Measurements from ENCODE around the gene ZMYND10.

The ZMYND10 gene

GRCh38 chr3:50299638-50299928, 45.9 kb downstream of the ZMYND10 start:
- Mint-ChIP-seq H3K9me3 (no peaks in the 10 kb centered on the region), H3K27ac (peak overlapping the region; percentile 95), H3K27me3 (ENCODE audit: low read depth, poor library complexity) (peaks cover 5% of the 10 kb centered on the region), H3K36me3 (ENCODE audit: low read depth) (no peaks in the 10 kb centered on the region), H3K4me3 (peak overlapping the region; percentile 96), H3K4me1 (peaks cover 29% of the 10 kb centered on the region)
- no peak for DNase-seq
- TF ChIP-seq, protein P1, sequence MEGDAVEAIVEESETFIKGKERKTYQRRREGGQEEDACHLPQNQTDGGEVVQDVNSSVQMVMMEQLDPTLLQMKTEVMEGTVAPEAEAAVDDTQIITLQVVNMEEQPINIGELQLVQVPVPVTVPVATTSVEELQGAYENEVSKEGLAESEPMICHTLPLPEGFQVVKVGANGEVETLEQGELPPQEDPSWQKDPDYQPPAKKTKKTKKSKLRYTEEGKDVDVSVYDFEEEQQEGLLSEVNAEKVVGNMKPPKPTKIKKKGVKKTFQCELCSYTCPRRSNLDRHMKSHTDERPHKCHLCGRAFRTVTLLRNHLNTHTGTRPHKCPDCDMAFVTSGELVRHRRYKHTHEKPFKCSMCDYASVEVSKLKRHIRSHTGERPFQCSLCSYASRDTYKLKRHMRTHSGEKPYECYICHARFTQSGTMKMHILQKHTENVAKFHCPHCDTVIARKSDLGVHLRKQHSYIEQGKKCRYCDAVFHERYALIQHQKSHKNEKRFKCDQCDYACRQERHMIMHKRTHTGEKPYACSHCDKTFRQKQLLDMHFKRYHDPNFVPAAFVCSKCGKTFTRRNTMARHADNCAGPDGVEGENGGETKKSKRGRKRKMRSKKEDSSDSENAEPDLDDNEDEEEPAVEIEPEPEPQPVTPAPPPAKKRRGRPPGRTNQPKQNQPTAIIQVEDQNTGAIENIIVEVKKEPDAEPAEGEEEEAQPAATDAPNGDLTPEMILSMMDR (IDR thresholded peaks at IDR 0.05): no peak

DNA sequence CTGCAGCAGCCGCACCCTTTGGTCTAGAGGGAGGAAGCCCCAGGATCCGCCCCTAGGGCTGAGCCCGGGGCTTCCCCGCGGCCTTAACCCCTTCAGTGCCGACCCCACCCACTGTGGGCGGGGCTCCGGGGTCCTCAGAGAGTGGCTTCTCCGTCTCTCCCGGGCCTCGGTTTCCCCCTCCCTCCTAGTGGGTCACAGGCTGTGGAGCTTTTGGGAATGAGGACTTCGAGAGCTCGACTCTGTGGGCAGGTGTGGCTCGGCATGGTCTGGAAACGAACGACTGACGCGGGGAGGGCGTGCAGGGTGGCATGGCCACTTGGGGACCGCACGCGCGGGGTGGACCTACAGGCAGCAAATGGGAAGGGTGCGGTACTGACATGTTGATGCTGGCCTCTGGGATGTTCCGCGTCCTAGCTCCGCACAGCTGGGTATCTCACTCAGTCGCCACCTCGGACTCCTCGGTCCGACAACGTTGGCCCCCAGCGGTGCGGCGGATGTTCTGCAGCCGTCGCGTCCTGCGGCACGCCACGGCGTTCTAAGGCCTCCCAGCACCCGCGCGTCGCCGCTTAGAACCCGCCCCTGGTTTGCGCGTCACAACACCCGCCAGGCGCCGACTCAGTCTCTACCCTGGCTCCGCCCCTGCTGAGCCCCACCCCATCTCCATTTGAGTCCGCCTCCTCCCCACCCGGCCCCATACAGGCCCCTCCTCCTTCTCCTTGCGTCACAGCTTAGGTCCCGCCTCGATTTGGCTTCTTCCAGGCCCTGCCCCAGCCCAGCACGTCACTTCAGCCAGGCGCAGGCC, 46.5 kb downstream of the ZMYND10 start, which contains the start of the genes HYAL3 and NAA80:
HYAL3 (minus strand) TSS at position 570 of the 802 bp plus-strand sequence. CDS start 3,803 bp downstream, outside the sequence.
NAA80 (minus strand) TSS at position 570 of the 802 bp plus-strand sequence. CDS start 1,942 bp downstream, outside the sequence.
- DNase-seq: peak; percentile 99
- H3K27me3 Mint-ChIP-seq (ENCODE audit: low read depth, poor library complexity): peaks cover 5% of the 10 kb centered on the region
- H3K27ac Mint-ChIP-seq: peak within 1 kb of the TSS; percentile 95
- TF ChIP-seq, protein P1 (IDR thresholded peaks at IDR 0.05): peak; percentile 26
- no peaks in the 10 kb centered on the region for H3K9me3 Mint-ChIP-seq
- peaks cover 29% of the 10 kb centered on the region for H3K4me1 Mint-ChIP-seq
- H3K4me3 Mint-ChIP-seq: peak within 1 kb of the TSS; percentile 96
- no peaks in the 10 kb centered on the region for H3K36me3 Mint-ChIP-seq (ENCODE audit: low read depth)

GRCh38 chr3:50297896-50298725, 47.4 kb downstream of the ZMYND10 start:
- Mint-ChIP-seq H3K27ac (no peak overlapping the region), H3K4me1 (peaks cover 27% of the 10 kb centered on the region), H3K27me3 (ENCODE audit: low read depth, poor library complexity) (peaks cover 5% of the 10 kb centered on the region), H3K4me3 (peak overlapping the region; percentile 96), H3K36me3 (ENCODE audit: low read depth) (no peaks in the 10 kb centered on the region), H3K9me3 (no peaks in the 10 kb centered on the region)
- DNase-seq: no peak
- TF ChIP-seq, protein P1 (IDR thresholded peaks at IDR 0.05): no peak

DNA sequence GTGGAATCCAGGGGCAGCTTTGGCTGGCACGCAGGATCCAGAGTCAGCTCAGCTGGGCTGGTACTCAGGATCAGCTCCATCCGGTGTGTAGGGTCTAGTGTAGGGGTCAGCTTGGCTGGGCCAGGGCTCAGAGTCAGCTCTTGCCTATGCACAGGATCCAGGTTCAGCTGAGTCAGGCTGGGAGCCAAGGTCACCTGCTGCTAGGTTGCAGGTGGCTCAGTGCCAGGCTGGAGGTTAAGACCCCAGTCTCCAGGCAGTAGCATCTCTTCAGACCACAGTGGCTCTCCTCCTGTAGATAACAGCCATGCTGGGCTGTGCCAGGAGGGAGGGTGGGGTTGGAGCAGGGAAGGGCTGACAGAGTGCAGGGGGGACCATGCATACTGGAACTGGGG, 48.2 kb downstream of the ZMYND10 start:
- TF ChIP-seq, protein P1 (IDR thresholded peaks at IDR 0.05): no peak
- no peaks in the 10 kb centered on the region for H3K9me3 Mint-ChIP-seq
- no peak for DNase-seq
- no peak overlapping the region for H3K4me3 Mint-ChIP-seq
- no peaks in the 10 kb centered on the region for H3K36me3 Mint-ChIP-seq (ENCODE audit: low read depth)
- peaks cover 5% of the 10 kb centered on the region for H3K27me3 Mint-ChIP-seq (ENCODE audit: low read depth, poor library complexity)
- peaks cover 28% of the 10 kb centered on the region for H3K4me1 Mint-ChIP-seq
- H3K27ac Mint-ChIP-seq: no peak overlapping the region

- Mint-ChIP-seq H3K27ac (no peak overlapping the region), H3K4me3 (no peak overlapping the region), H3K9me3 (no peaks in the 10 kb centered on the region), H3K4me1 (peaks cover 26% of the 10 kb centered on the region), H3K36me3 (ENCODE audit: low read depth) (no peaks in the 10 kb centered on the region), H3K27me3 (ENCODE audit: low read depth, poor library complexity) (peaks cover 5% of the 10 kb centered on the region)
- TF ChIP-seq, protein P1 (IDR thresholded peaks at IDR 0.05): no peak
- no peak for DNase-seq
These were observed 48.7 kb downstream of the ZMYND10 start for GRCh38 chr3:50296721-50297383.

Data from nephron progenitor cell (in vitro differentiated cells).